Nephron progenitor cell (in vitro differentiated cells): ENCODE results near the gene DNAJB1.

Source experiments
- DNase-seq: peaks from one replicate; pipeline ENCODE4 v3.0.0; 2021
- H3K27ac Mint-ChIP-seq: 2 replicates; pipeline ENCODE4 v1.8.0; 2021; ENCODE audit warnings: mild to moderate bottlenecking, moderate library complexity, mixed read lengths
- H3K27me3 Mint-ChIP-seq: 2 replicates; pipeline ENCODE4 v1.8.0; 2021; ENCODE audit warnings: mild to moderate bottlenecking, low read depth, mixed read lengths; ENCODE audit not compliant: poor library complexity
- H3K36me3 Mint-ChIP-seq: 2 replicates; pipeline ENCODE4 v1.8.0; 2021; ENCODE audit warnings: low read depth, mixed read lengths
- H3K4me1 Mint-ChIP-seq: 2 replicates; pipeline ENCODE4 v1.8.0; 2021; ENCODE audit warnings: mixed read lengths
- H3K4me3 Mint-ChIP-seq: 2 replicates; pipeline ENCODE4 v1.8.0; 2021; ENCODE audit warnings: mild to moderate bottlenecking, moderate library complexity, mixed read lengths
- H3K9me3 Mint-ChIP-seq: 2 replicates; pipeline ENCODE4 v1.8.0; 2021; ENCODE audit warnings: mild to moderate bottlenecking, moderate library complexity, mixed read lengths
- CTCF ChIP-seq: fragments of 200-600 bp; sonication (generic); IDR thresholded peaks from 2 replicates; pipeline ENCODE4 v1.5.0; 2021; ENCODE audit warnings: antibody characterized with exemption

DNAJB1 gene

GRCh38 chr19:14487370-14488125, 30.6 kb downstream of the DNAJB1 start:
- no peak for TF ChIP-seq CTCF
- H3K9me3 Mint-ChIP-seq: no peaks in the 10 kb centered on the region
- H3K27ac Mint-ChIP-seq: peak overlapping the region; percentile 30

GRCh38 chr19:14482172-14482941, 35.8 kb downstream of the DNAJB1 start:
- Mint-ChIP-seq H3K9me3 (no peaks in the 10 kb centered on the region), H3K4me3 (no peak overlapping the region), H3K27me3 (no peaks in the 10 kb centered on the region), H3K27ac (no peak overlapping the region), H3K4me1 (peaks cover 9% of the 10 kb centered on the region), H3K36me3 (peaks cover 25% of the 10 kb centered on the region)
- no peak for DNase-seq
- TF ChIP-seq CTCF: no peak

More at GRCh38 chr19:14487370-14488125, 30.6 kb downstream of the DNAJB1 start:
- no peak overlapping the region for H3K4me3 Mint-ChIP-seq
- peaks cover 4% of the 10 kb centered on the region for H3K4me1 Mint-ChIP-seq
- H3K36me3 Mint-ChIP-seq: peaks cover 47% of the 10 kb centered on the region
- no peaks in the 10 kb centered on the region for H3K27me3 Mint-ChIP-seq
- no peak for DNase-seq

GRCh38 chr19:14480700-14481079, 37.5 kb downstream of the DNAJB1 start:
- H3K4me3 Mint-ChIP-seq: no peak overlapping the region

GRCh38 chr19:14479975-14480699, 38.1 kb downstream of the DNAJB1 start:
- H3K27ac Mint-ChIP-seq: no peak overlapping the region
- no peaks in the 10 kb centered on the region for H3K27me3 Mint-ChIP-seq
- no peak overlapping the region for H3K4me3 Mint-ChIP-seq
- peak; percentile 95 for TF ChIP-seq CTCF
- H3K4me1 Mint-ChIP-seq: peaks cover 26% of the 10 kb centered on the region
- no peaks in the 10 kb centered on the region for H3K9me3 Mint-ChIP-seq
- H3K36me3 Mint-ChIP-seq: peaks cover 12% of the 10 kb centered on the region
- DNase-seq: peak; percentile 89

More at GRCh38 chr19:14480700-14481079, 37.5 kb downstream of the DNAJB1 start:
- H3K27me3 Mint-ChIP-seq: no peaks in the 10 kb centered on the region
- peaks cover 12% of the 10 kb centered on the region for H3K36me3 Mint-ChIP-seq
- H3K27ac Mint-ChIP-seq: no peak overlapping the region
- H3K9me3 Mint-ChIP-seq: no peaks in the 10 kb centered on the region
- no peak for TF ChIP-seq CTCF
- peaks cover 22% of the 10 kb centered on the region for H3K4me1 Mint-ChIP-seq
- no peak for DNase-seq

- Mint-ChIP-seq H3K27me3 (no peaks in the 10 kb centered on the region), H3K36me3 (peaks cover 12% of the 10 kb centered on the region), H3K9me3 (no peaks in the 10 kb centered on the region), H3K27ac (no peak overlapping the region), H3K4me3 (no peak overlapping the region), H3K4me1 (peaks cover 31% of the 10 kb centered on the region)
- DNase-seq: no peak
- no peak for TF ChIP-seq CTCF
These were observed 38.8 kb downstream of the DNAJB1 start for GRCh38 chr19:14479309-14479974.
